ENCODE results near the gene TMEM135.

TMEM135 gene

DNA sequence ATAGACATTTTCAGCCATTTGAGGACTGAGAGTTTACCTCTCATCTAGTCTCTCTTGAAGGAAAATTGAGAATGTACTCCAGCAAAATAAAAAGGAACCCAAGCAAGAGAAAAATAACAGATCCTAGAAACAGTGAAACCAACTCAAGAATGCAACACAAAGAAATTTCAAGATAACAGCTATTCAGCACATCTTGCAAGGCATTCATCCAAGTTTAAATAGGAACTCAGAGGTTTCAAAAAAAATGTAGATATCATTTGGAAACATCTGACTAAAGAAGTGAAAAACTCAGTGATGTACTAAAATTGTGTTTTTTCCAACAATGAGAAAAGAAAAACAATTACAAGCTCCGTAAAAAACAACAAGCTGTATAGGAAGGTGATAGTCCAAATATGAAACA is 76.4 kb downstream of the TMEM135 start:
- no CpG with 5 or more reads among the region's 1 CpG for WGBS
- no peak overlapping the region for H4K8ac ChIP-seq (ENCODE audit: low read length)

GRCh38 chr11:87116185-87116584 is 78.5 kb downstream of the TMEM135 start:
- H3K9me3 ChIP-seq (ENCODE audit: control insufficient read depth, low read length) = no peaks in the 10 kb centered on the region
- H2BK5ac ChIP-seq (ENCODE audit: low read depth, low read length, poor library complexity, severe bottlenecking) = no peak overlapping the region
- peaks cover 7% of the 10 kb centered on the region for H3K79me1 ChIP-seq (replicated peaks; ENCODE audit: low read length, poor library complexity, severe bottlenecking)
- no peak overlapping the region for H2BK12ac ChIP-seq (ENCODE audit: low read length in 2 of 2)
- H2BK120ac ChIP-seq (ENCODE audit: low read depth, low read length) = no peak overlapping the region
- H2BK15ac ChIP-seq (ENCODE audit: low read depth, poor library complexity, severe bottlenecking) = no peak overlapping the region
- no peaks in the 10 kb centered on the region for H3K27me3 ChIP-seq (ENCODE audit: control insufficient read depth in 1 of 2, insufficient read depth in 1 of 2, low read length in 2 of 2)
- H3K4ac ChIP-seq (ENCODE audit: low read depth in 1 of 2, low read length in 2 of 2) = no peak overlapping the region
- H3K23ac ChIP-seq (ENCODE audit: low read length in 2 of 2) = no peak overlapping the region
- H4K8ac ChIP-seq (ENCODE audit: low read length) = no peak overlapping the region
- no peak overlapping the region for H3K14ac ChIP-seq (ENCODE audit: low read length in 2 of 2)
- H3K4me2 ChIP-seq (ENCODE audit: low read length, poor library complexity, severe bottlenecking) = no peak overlapping the region
- no peak for DNase-seq
- H3K9ac ChIP-seq (ENCODE audit: low read length) = no peak overlapping the region
- H3K4me1 ChIP-seq (ENCODE audit: control insufficient read depth, insufficient read depth, low read depth, low read length) = no peaks in the 10 kb centered on the region
- no CpG with 5 or more reads among the region's 1 CpG for WGBS
- no peak overlapping the region for H3K18ac ChIP-seq (ENCODE audit: low read depth in 1 of 2, low read length in 2 of 2)
- no peak overlapping the region for H2AFZ ChIP-seq (ENCODE audit: low read depth, low read length)
- no peak overlapping the region for H2AK5ac ChIP-seq (ENCODE audit: low read length, severe bottlenecking)
- no peak overlapping the region for H3K4me3 ChIP-seq (ENCODE audit: insufficient read depth in 1 of 2, low read depth in 1 of 2, low read length in 2 of 2)
- H3K36me3 ChIP-seq (ENCODE audit: control insufficient read depth in 1 of 2, insufficient read depth in 2 of 2, low read depth in 1 of 2, low read length in 2 of 2) = no peaks in the 10 kb centered on the region
- no peak overlapping the region for H3K27ac ChIP-seq (ENCODE audit: low read length, poor library complexity, severe bottlenecking)
- H4K91ac ChIP-seq (ENCODE audit: low read length) = no peak overlapping the region

More for the DNA sequence above, 76.4 kb downstream of the TMEM135 start:
- Histone ChIP-seq H3K4me2 (ENCODE audit: low read length, poor library complexity, severe bottlenecking) (no peak overlapping the region), H2BK12ac (ENCODE audit: low read length in 2 of 2) (no peak overlapping the region), H3K23ac (ENCODE audit: low read length in 2 of 2) (no peak overlapping the region), H3K14ac (ENCODE audit: low read length in 2 of 2) (no peak overlapping the region), H4K91ac (ENCODE audit: low read length) (no peak overlapping the region), H2AFZ (ENCODE audit: low read depth, low read length) (no peak overlapping the region), H2BK15ac (ENCODE audit: low read depth, poor library complexity, severe bottlenecking) (no peak overlapping the region), H3K18ac (ENCODE audit: low read depth in 1 of 2, low read length in 2 of 2) (no peak overlapping the region), H3K36me3 (ENCODE audit: control insufficient read depth in 1 of 2, insufficient read depth in 2 of 2, low read depth in 1 of 2, low read length in 2 of 2) (no peaks in the 10 kb centered on the region), H3K79me1 (replicated peaks; ENCODE audit: low read length, poor library complexity, severe bottlenecking) (peaks cover 7% of the 10 kb centered on the region), H2BK120ac (ENCODE audit: low read depth, low read length) (no peak overlapping the region), H3K4me1 (ENCODE audit: control insufficient read depth, insufficient read depth, low read depth, low read length) (no peaks in the 10 kb centered on the region), H3K27me3 (ENCODE audit: control insufficient read depth in 1 of 2, insufficient read depth in 1 of 2, low read length in 2 of 2) (no peaks in the 10 kb centered on the region), H3K9ac (ENCODE audit: low read length) (no peak overlapping the region), H2AK5ac (ENCODE audit: low read length, severe bottlenecking) (no peak overlapping the region), H3K27ac (ENCODE audit: low read length, poor library complexity, severe bottlenecking) (no peak overlapping the region), H3K9me3 (ENCODE audit: control insufficient read depth, low read length) (no peaks in the 10 kb centered on the region), H2BK5ac (ENCODE audit: low read depth, low read length, poor library complexity, severe bottlenecking) (no peak overlapping the region), H3K4me3 (ENCODE audit: insufficient read depth in 1 of 2, low read depth in 1 of 2, low read length in 2 of 2) (no peak overlapping the region), H3K4ac (ENCODE audit: low read depth in 1 of 2, low read length in 2 of 2) (no peak overlapping the region)
- DNase-seq = no peak

- Histone ChIP-seq H3K36me3 (ENCODE audit: control insufficient read depth in 1 of 2, insufficient read depth in 2 of 2, low read depth in 1 of 2, low read length in 2 of 2) (no peaks in the 10 kb centered on the region), H3K14ac (ENCODE audit: low read length in 2 of 2) (no peak overlapping the region), H3K4me1 (ENCODE audit: control insufficient read depth, insufficient read depth, low read depth, low read length) (no peaks in the 10 kb centered on the region), H2AFZ (ENCODE audit: low read depth, low read length) (no peak overlapping the region), H3K9ac (ENCODE audit: low read length) (no peak overlapping the region), H2BK15ac (ENCODE audit: low read depth, poor library complexity, severe bottlenecking) (no peak overlapping the region), H3K23ac (ENCODE audit: low read length in 2 of 2) (no peak overlapping the region), H2BK12ac (ENCODE audit: low read length in 2 of 2) (no peak overlapping the region), H2BK5ac (ENCODE audit: low read depth, low read length, poor library complexity, severe bottlenecking) (no peak overlapping the region), H3K4ac (ENCODE audit: low read depth in 1 of 2, low read length in 2 of 2) (no peak overlapping the region), H3K27me3 (ENCODE audit: control insufficient read depth in 1 of 2, insufficient read depth in 1 of 2, low read length in 2 of 2) (no peaks in the 10 kb centered on the region), H3K18ac (ENCODE audit: low read depth in 1 of 2, low read length in 2 of 2) (no peak overlapping the region), H2BK120ac (ENCODE audit: low read depth, low read length) (no peak overlapping the region), H2AK5ac (ENCODE audit: low read length, severe bottlenecking) (no peak overlapping the region), H3K79me1 (replicated peaks; ENCODE audit: low read length, poor library complexity, severe bottlenecking) (peaks cover 13% of the 10 kb centered on the region), H3K27ac (ENCODE audit: low read length, poor library complexity, severe bottlenecking) (no peak overlapping the region), H3K4me3 (ENCODE audit: insufficient read depth in 1 of 2, low read depth in 1 of 2, low read length in 2 of 2) (no peak overlapping the region), H4K91ac (ENCODE audit: low read length) (no peak overlapping the region), H4K8ac (ENCODE audit: low read length) (no peak overlapping the region), H3K9me3 (ENCODE audit: control insufficient read depth, low read length) (no peaks in the 10 kb centered on the region), H3K4me2 (ENCODE audit: low read length, poor library complexity, severe bottlenecking) (no peak overlapping the region)
- DNase-seq = no peak
- WGBS = no CpG with 5 or more reads among the region's 1 CpG
These were observed 83.2 kb downstream of the TMEM135 start for GRCh38 chr11:87120937-87121336.

DNA sequence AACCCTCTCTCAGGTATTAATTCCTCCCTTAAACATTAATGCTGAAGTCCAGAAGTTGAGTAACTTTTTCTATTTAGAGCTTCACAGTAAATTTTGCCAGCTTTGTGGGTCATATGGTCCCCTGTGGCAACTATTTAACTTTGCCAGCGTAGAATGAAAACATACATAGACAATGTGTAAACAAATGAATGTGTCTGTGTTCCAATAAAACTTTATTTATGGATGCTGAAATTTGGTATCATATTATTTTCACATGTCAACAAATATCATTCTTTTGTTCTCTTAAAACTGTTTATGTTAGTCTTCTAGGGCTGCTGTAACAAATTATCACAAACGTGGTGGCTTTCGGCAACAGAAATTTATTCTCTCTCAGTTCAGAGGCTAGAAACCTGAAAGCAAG is 85.1 kb downstream of the TMEM135 start:
- Histone ChIP-seq H4K91ac (ENCODE audit: low read length) (no peak overlapping the region), H3K4me1 (ENCODE audit: control insufficient read depth, insufficient read depth, low read depth, low read length) (no peaks in the 10 kb centered on the region), H2BK15ac (ENCODE audit: low read depth, poor library complexity, severe bottlenecking) (no peak overlapping the region), H3K4me3 (ENCODE audit: insufficient read depth in 1 of 2, low read depth in 1 of 2, low read length in 2 of 2) (no peak overlapping the region), H2BK120ac (ENCODE audit: low read depth, low read length) (no peak overlapping the region), H3K4ac (ENCODE audit: low read depth in 1 of 2, low read length in 2 of 2) (no peak overlapping the region), H3K14ac (ENCODE audit: low read length in 2 of 2) (no peak overlapping the region), H2BK12ac (ENCODE audit: low read length in 2 of 2) (no peak overlapping the region), H3K9me3 (ENCODE audit: control insufficient read depth, low read length) (no peaks in the 10 kb centered on the region), H3K23ac (ENCODE audit: low read length in 2 of 2) (no peak overlapping the region), H2AFZ (ENCODE audit: low read depth, low read length) (no peak overlapping the region), H3K18ac (ENCODE audit: low read depth in 1 of 2, low read length in 2 of 2) (no peak overlapping the region), H4K8ac (ENCODE audit: low read length) (no peak overlapping the region), H3K36me3 (ENCODE audit: control insufficient read depth in 1 of 2, insufficient read depth in 2 of 2, low read depth in 1 of 2, low read length in 2 of 2) (no peaks in the 10 kb centered on the region), H2AK5ac (ENCODE audit: low read length, severe bottlenecking) (no peak overlapping the region), H3K27me3 (ENCODE audit: control insufficient read depth in 1 of 2, insufficient read depth in 1 of 2, low read length in 2 of 2) (no peaks in the 10 kb centered on the region), H2BK5ac (ENCODE audit: low read depth, low read length, poor library complexity, severe bottlenecking) (no peak overlapping the region), H3K79me1 (replicated peaks; ENCODE audit: low read length, poor library complexity, severe bottlenecking) (peaks cover 13% of the 10 kb centered on the region), H3K9ac (ENCODE audit: low read length) (no peak overlapping the region), H3K27ac (ENCODE audit: low read length, poor library complexity, severe bottlenecking) (no peak overlapping the region), H3K4me2 (ENCODE audit: low read length, poor library complexity, severe bottlenecking) (no peak overlapping the region)
- no peak for DNase-seq
- 83% methylated on average over 3 of the region's 3 CpGs for WGBS

All from mesenchymal stem cell (in vitro differentiated cells and primary cell).